ENCODE measurements around the gene ELP1. TPM values are rescaled to one million over a fixed set of nuclear protein-coding genes. Genes with fewer than 3 reads are reported as not detected.

The ELP1 gene
- total RNA-seq, 1 experiment from 2014 or later = 27.9 TPM

DNA sequence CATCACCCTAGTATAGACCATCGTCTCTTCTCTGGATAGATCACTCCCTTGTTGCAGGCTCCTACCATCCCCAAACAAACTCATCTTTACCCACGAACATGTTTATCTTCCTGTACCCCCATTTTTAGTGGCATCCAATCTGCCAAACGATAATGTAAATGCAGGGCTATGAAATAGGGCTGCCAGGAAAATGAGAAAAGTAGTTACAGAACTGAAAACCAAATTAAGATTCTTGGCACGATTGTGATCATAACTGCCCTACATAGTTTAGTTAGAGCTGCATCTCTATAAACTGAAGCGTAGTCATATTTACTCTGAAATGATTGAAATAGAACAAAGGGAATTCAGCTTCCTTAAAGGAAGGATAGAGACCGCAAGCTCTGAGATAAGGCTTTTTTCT, 26.4 kb upstream of the ELP1 start:
- no peak overlapping the region for H3K4me3 Mint-ChIP-seq
- peaks cover 2% of the 10 kb centered on the region for H3K36me3 Mint-ChIP-seq
- no peak overlapping the region for H3K27ac Mint-ChIP-seq
- TF ChIP-seq PRRX2 (CRISPR knock-in tag; IDR thresholded peaks at IDR 0.05) = no peak
- no peak for TF ChIP-seq JAZF1 (CRISPR knock-in tag; IDR thresholded peaks at IDR 0.05)
- no peak for TF ChIP-seq ZNF671 (CRISPR knock-in tag; IDR thresholded peaks at IDR 0.05)
- no peak for TF ChIP-seq JUN (CRISPR knock-in tag; IDR thresholded peaks at IDR 0.05)
- TF ChIP-seq OVOL2 (CRISPR knock-in tag; IDR thresholded peaks at IDR 0.05; ENCODE audit: borderline replicate concordance) = no peak
- no peak for TF ChIP-seq ETV6 (CRISPR knock-in tag; IDR thresholded peaks at IDR 0.05)
- no peak for TF ChIP-seq GABPB1 (CRISPR knock-in tag; IDR thresholded peaks at IDR 0.05)
- TF ChIP-seq MXD4 (CRISPR knock-in tag; IDR thresholded peaks at IDR 0.05; ENCODE audit: borderline replicate concordance) = no peak
- TF ChIP-seq ZNF121 (CRISPR knock-in tag; IDR thresholded peaks at IDR 0.05) = no peak
- TF ChIP-seq ZBTB21 (CRISPR knock-in tag; IDR thresholded peaks at IDR 0.05; ENCODE audit: borderline replicate concordance) = no peak
- ChIA-PET CTCF (interaction anchor here (2.0 kb wide), 1 partner anchor 9 kb away, joined by 5 read pairs; no protein-coding TSS in a partner anchor), POLR2A (no interaction called here)
- no peaks in the 10 kb centered on the region for H3K9me3 Mint-ChIP-seq
- ATAC-seq = no peak
- no peaks in the 10 kb centered on the region for H3K4me1 Mint-ChIP-seq
- H3K27me3 Mint-ChIP-seq (ENCODE audit: low read depth) = no peaks in the 10 kb centered on the region
- DNase-seq (ENCODE audit: low spot score) = no peak

- DNase-seq (ENCODE audit: low spot score) = no peak
- Mint-ChIP-seq H3K4me1 (no peaks in the 10 kb centered on the region), H3K27ac (no peak overlapping the region), H3K9me3 (no peaks in the 10 kb centered on the region), H3K36me3 (peaks cover 5% of the 10 kb centered on the region), H3K4me3 (no peak overlapping the region), H3K27me3 (ENCODE audit: low read depth) (no peaks in the 10 kb centered on the region)
- no peak for TF ChIP-seq ATF6 (CRISPR knock-in tag; IDR thresholded peaks at IDR 0.05)
- TF ChIP-seq PRRX2 (CRISPR knock-in tag; IDR thresholded peaks at IDR 0.05) = no peak
- TF ChIP-seq ETV6 (CRISPR knock-in tag; IDR thresholded peaks at IDR 0.05) = no peak
- TF ChIP-seq, protein P1, sequence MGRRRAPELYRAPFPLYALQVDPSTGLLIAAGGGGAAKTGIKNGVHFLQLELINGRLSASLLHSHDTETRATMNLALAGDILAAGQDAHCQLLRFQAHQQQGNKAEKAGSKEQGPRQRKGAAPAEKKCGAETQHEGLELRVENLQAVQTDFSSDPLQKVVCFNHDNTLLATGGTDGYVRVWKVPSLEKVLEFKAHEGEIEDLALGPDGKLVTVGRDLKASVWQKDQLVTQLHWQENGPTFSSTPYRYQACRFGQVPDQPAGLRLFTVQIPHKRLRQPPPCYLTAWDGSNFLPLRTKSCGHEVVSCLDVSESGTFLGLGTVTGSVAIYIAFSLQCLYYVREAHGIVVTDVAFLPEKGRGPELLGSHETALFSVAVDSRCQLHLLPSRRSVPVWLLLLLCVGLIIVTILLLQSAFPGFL (CRISPR knock-in tag; IDR thresholded peaks at IDR 0.05; ENCODE audit: borderline replicate concordance) = no peak
- no peak for TF ChIP-seq GRHL2 (CRISPR knock-in tag; IDR thresholded peaks at IDR 0.05; ENCODE audit: insufficient replicate concordance, severe bottlenecking)
- TF ChIP-seq JUN (CRISPR knock-in tag; IDR thresholded peaks at IDR 0.05) = no peak
- no peak for TF ChIP-seq SMAD3 (CRISPR knock-in tag; IDR thresholded peaks at IDR 0.05; ENCODE audit: borderline replicate concordance)
- TF ChIP-seq ZNF423 (CRISPR knock-in tag; IDR thresholded peaks at IDR 0.05) = no peak
- no peak for TF ChIP-seq FOXK1 (CRISPR knock-in tag; IDR thresholded peaks at IDR 0.05)
- TF ChIP-seq ZNF416 (CRISPR knock-in tag; IDR thresholded peaks at IDR 0.05) = no peak
- TF ChIP-seq, protein P2, sequence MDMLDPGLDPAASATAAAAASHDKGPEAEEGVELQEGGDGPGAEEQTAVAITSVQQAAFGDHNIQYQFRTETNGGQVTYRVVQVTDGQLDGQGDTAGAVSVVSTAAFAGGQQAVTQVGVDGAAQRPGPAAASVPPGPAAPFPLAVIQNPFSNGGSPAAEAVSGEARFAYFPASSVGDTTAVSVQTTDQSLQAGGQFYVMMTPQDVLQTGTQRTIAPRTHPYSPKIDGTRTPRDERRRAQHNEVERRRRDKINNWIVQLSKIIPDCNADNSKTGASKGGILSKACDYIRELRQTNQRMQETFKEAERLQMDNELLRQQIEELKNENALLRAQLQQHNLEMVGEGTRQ (CRISPR knock-in tag; IDR thresholded peaks at IDR 0.05) = no peak
- no peak for TF ChIP-seq RELA (CRISPR knock-in tag; IDR thresholded peaks at IDR 0.05; ENCODE audit: borderline replicate concordance)
- TF ChIP-seq ZMAT4 (CRISPR knock-in tag; IDR thresholded peaks at IDR 0.05) = no peak
- TF ChIP-seq ZSCAN18 (CRISPR knock-in tag; IDR thresholded peaks at IDR 0.05) = no peak
- ATAC-seq = no peak
- ChIA-PET CTCF (no interaction called here), POLR2A (no interaction called here)
Observed at GRCh38 chr9:108956631-108957026, 22.7 kb upstream of the ELP1 start.

All from WTC11 (cell line).